OCI-LY7 (cell line): Measurements from ENCODE around the gene SCAF1. TPM values are rescaled to one million over a fixed set of nuclear protein-coding genes. Genes with fewer than 3 reads are reported as not detected.

Experiments used
- BruUV-seq: library from RNA; stranded (reverse); fragments of 400-500 nt; replicated peaks from 2 replicates; lab custom pipeline; 2021; lab: Mats Ljungman, UMichigan
- CTCF ChIA-PET: fragments of 300-600 bp; sonication (Branson Sonifier 250); formaldehyde crosslinking; loops from one replicate; lab custom pipeline; 2022; ENCODE audit warnings: antibody characterized with exemption; ENCODE audit not compliant: unreplicated experiment; lab: Charles Lee
- POLR2A ChIA-PET: fragments of 300-600 bp; sonication (Branson Sonifier 250); formaldehyde crosslinking; loops from one replicate; lab custom pipeline; 2022; ENCODE audit warnings: antibody characterized with exemption; lab: Charles Lee
- DNase-seq: peaks from one replicate; pipeline ENCODE4 v3.0.0-alpha.2; 2015; ENCODE audit warnings: low spot score
- H2AFZ ChIP-seq: fragments of 200-600 bp; sonication (generic), shearing (Covaris generic); 2 replicates; pipeline ENCODE4 v1.6.1; 2014; ENCODE audit warnings: mild to moderate bottlenecking, antibody characterized with exemption, low read length, moderate library complexity
- H3K27ac ChIP-seq: fragments of 200-600 bp; sonication (generic); 2 replicates; pipeline ENCODE4 v1.5.1; 2014; ENCODE audit warnings: mixed run types, low read depth, mild to moderate bottlenecking, moderate library complexity, low read length, inconsistent platforms; ENCODE audit not compliant: poor library complexity, severe bottlenecking
- H3K36me3 ChIP-seq: fragments of 200-600 bp; sonication (generic); 2 replicates; pipeline ENCODE4 v1.6.1; 2014; ENCODE audit warnings: mild to moderate bottlenecking, antibody characterized with exemption, low read length, moderate library complexity, mixed read lengths; ENCODE audit not compliant: insufficient read depth
- H3K4me1 ChIP-seq: fragments of 200-600 bp; sonication (generic); 2 replicates; pipeline ENCODE4 v1.5.1; 2014; ENCODE audit warnings: mild to moderate bottlenecking, low read length; ENCODE audit not compliant: insufficient read depth, poor library complexity, severe bottlenecking
- H3K4me2 ChIP-seq: fragments of 200-600 bp; sonication (generic); 2 replicates; pipeline ENCODE4 v1.6.1; 2014; ENCODE audit warnings: mild to moderate bottlenecking, low read length
- H3K4me3 ChIP-seq: fragments of 200-600 bp; sonication (generic); 2 replicates; pipeline ENCODE4 v1.5.1; 2014; ENCODE audit warnings: mild to moderate bottlenecking, low read depth, low read length; ENCODE audit not compliant: poor library complexity, severe bottlenecking
- H3K79me2 ChIP-seq: fragments of 200-600 bp; sonication (generic); 2 replicates; pipeline ENCODE4 v1.6.1; 2016; ENCODE audit warnings: low read depth, mild to moderate bottlenecking, low read length, moderate library complexity, mixed read lengths; ENCODE audit not compliant: insufficient read depth
- H3K9me2 ChIP-seq: fragments of 200-600 bp; sonication (generic); 2 replicates; pipeline ENCODE4 v1.6.1; 2016; ENCODE audit warnings: mild to moderate bottlenecking, low read length, mixed read lengths; ENCODE audit not compliant: insufficient read depth
- H3K9me3 ChIP-seq: fragments of 200-600 bp; sonication (generic); 2 replicates; pipeline ENCODE4 v1.6.1; 2014; ENCODE audit warnings: mild to moderate bottlenecking, mixed run types, low read length, mixed read lengths
- H4K20me1 ChIP-seq: fragments of 200-600 bp; sonication (generic); 2 replicates; pipeline ENCODE4 v1.6.1; 2014; ENCODE audit warnings: mild to moderate bottlenecking, antibody characterized with exemption, low read length, moderate library complexity, mixed read lengths; ENCODE audit not compliant: insufficient read depth
- EZH2phosphoT487 ChIP-seq: fragments of 200-600 bp; sonication (generic); IDR thresholded peaks from 2 replicates; pipeline ENCODE4 v1.6.1; 2018; ENCODE audit warnings: low read depth, borderline replicate concordance, mild to moderate bottlenecking, mixed run types, antibody characterized with exemption, low read length, moderate library complexity, mixed read lengths
- intact Hi-C: fragments of 100-400 bp; cut with micrococcal nuclease; formaldehyde crosslinking; loops from one replicate; pipeline ENCODE4 v1.10.0; 2022; ENCODE audit not compliant: unreplicated experiment
- total RNA-seq, 2 experiments: library from RNA; depleted of rRNA in 1 of 2; stranded (reverse); fragments of >200 nt in 1 of 2; shearing (Covaris generic) in 1 of 2; gene quantifications; 2 replicates each; pipeline ENCODE4 v1.2.3, GENCODE V29; 2014 to 2022
- TF ChIP-seq, protein P1 (sequence below): fragments of 200-600 bp; sonication (generic); conservative IDR thresholded peaks from 2 replicates; pipeline ENCODE4 v1.5.1; 2014; ENCODE audit warnings: mild to moderate bottlenecking, antibody characterized with exemption, low read length, moderate library complexity, mixed read lengths

Gene SCAF1
- total RNA-seq, 2 experiments from 2014 or later = 15.0 to 44.0 TPM

DNA sequence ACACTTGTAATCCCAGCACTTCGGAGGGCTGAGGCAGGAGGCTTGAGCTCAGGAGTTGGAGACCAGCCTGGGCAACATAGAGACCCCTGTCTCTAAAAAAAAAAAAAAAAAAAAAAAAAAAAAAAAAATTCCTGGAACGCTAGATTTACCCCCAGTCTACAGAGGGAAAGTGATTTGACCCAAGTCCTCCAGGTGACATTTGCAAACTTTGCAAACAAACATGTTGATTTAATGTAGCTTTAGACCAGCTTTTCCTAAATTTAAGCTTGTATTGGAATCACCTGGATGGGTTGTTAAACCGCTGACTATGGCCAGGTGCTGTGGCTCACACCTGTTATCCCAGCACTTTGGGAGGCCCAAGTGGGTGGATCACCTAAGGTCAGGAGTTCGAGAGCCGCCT is 57.4 kb downstream of the SCAF1 start:
- Histone ChIP-seq H3K27ac (no peak overlapping the region), H2AFZ (no peak overlapping the region), H3K79me2 (no peaks in the 10 kb centered on the region), H3K4me1 (no peaks in the 10 kb centered on the region), H3K4me2 (no peak overlapping the region), H3K4me3 (no peak overlapping the region), H3K9me3 (no peaks in the 10 kb centered on the region), H4K20me1 (no peaks in the 10 kb centered on the region), H3K9me2 (no peaks in the 10 kb centered on the region), H3K36me3 (no peaks in the 10 kb centered on the region)
- CTCF ChIA-PET = no interaction called here
- DNase-seq = no peak
- intact Hi-C loops = no loop called here
- TF ChIP-seq, protein P1, sequence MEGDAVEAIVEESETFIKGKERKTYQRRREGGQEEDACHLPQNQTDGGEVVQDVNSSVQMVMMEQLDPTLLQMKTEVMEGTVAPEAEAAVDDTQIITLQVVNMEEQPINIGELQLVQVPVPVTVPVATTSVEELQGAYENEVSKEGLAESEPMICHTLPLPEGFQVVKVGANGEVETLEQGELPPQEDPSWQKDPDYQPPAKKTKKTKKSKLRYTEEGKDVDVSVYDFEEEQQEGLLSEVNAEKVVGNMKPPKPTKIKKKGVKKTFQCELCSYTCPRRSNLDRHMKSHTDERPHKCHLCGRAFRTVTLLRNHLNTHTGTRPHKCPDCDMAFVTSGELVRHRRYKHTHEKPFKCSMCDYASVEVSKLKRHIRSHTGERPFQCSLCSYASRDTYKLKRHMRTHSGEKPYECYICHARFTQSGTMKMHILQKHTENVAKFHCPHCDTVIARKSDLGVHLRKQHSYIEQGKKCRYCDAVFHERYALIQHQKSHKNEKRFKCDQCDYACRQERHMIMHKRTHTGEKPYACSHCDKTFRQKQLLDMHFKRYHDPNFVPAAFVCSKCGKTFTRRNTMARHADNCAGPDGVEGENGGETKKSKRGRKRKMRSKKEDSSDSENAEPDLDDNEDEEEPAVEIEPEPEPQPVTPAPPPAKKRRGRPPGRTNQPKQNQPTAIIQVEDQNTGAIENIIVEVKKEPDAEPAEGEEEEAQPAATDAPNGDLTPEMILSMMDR = no peak
- TF ChIP-seq EZH2phosphoT487 = no peak
- BruUV-seq = no TSS peak
- POLR2A ChIA-PET = interaction anchor here (0.6 kb wide), 1 partner anchor 34 kb away, joined by 4 read pairs; no protein-coding TSS in a partner anchor

DNA sequence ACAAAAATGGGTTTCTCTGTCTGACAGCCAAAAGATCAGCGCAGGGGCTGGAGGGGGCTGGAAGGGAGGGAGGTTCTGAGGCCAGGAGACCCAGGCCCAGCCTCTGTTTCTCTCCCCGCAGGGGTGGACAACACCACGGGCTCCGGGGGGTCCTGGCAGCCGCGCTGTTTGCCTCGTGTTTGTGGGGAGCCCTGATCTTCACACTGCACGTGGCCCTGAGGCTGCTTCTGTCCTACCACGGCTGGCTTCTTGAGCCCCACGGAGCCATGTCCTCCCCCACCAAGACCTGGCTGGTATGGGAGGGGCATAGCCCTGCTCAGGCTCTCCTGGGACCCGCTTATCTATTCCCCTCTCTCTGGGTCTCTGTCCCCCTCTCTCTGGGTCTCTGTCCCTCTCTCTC is 58.6 kb downstream of the SCAF1 start:
- no peak for DNase-seq
- Histone ChIP-seq H2AFZ (no peak overlapping the region), H3K9me2 (no peaks in the 10 kb centered on the region), H4K20me1 (no peaks in the 10 kb centered on the region), H3K4me2 (no peak overlapping the region), H3K9me3 (no peaks in the 10 kb centered on the region), H3K4me3 (no peak overlapping the region), H3K79me2 (no peaks in the 10 kb centered on the region), H3K36me3 (no peaks in the 10 kb centered on the region), H3K27ac (no peak overlapping the region), H3K4me1 (no peaks in the 10 kb centered on the region)
- ChIA-PET CTCF (no interaction called here), POLR2A (no interaction called here)
- TF ChIP-seq, protein P1 = no peak
- TF ChIP-seq EZH2phosphoT487 = no peak
- intact Hi-C loops = no loop called here
- no TSS peak for BruUV-seq

DNA sequence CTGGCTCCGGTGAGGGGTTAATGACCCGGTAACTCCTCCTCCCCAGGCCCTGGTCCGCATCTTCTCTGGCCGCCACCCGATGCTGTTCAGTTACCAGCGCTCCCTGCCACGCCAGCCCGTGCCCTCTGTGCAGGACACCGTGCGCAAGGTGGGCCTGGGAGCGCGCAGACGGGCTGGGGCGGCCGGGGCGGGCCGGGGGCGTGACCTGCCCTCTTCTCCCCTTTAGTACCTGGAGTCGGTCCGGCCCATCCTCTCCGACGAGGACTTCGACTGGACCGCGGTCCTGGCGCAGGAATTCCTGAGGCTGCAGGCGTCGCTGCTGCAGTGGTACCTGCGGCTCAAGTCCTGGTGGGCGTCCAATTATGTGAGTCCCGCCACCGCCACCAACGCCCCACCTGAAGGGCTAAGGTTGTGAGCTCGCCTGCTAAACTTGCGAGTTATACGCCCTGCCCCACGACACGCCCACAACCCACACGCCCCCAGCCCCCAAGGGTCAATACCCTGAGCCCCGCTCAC is 59.3 kb downstream of the SCAF1 start:
- Histone ChIP-seq H3K36me3 (no peaks in the 10 kb centered on the region), H2AFZ (no peak overlapping the region), H3K4me1 (no peaks in the 10 kb centered on the region), H3K79me2 (no peaks in the 10 kb centered on the region), H4K20me1 (no peaks in the 10 kb centered on the region), H3K4me3 (no peak overlapping the region), H3K4me2 (no peak overlapping the region), H3K9me3 (no peaks in the 10 kb centered on the region), H3K9me2 (no peaks in the 10 kb centered on the region), H3K27ac (no peak overlapping the region)
- BruUV-seq = no TSS peak
- intact Hi-C loops = no loop called here
- ChIA-PET CTCF (no interaction called here), POLR2A (no interaction called here)
- no peak for DNase-seq
- no peak for TF ChIP-seq EZH2phosphoT487
- TF ChIP-seq, protein P1 = no peak
